HG03520 (cell line): Measurements from ENCODE around the gene UBE2G2.
"Not testable (repeated sequence)": the region's sequence is repeated elsewhere in the genome, so short reads cannot be mapped to it uniquely, and the experiment has no call there.

Experiments
- ATAC-seq: cut with Tn5 transposase; IDR thresholded peaks from one replicate; pipeline ENCODE4 v1.9.1; 2021; ENCODE audit warnings: mild to moderate bottlenecking, moderate library complexity; ENCODE audit not compliant: unreplicated experiment

The UBE2G2 gene

DNA sequence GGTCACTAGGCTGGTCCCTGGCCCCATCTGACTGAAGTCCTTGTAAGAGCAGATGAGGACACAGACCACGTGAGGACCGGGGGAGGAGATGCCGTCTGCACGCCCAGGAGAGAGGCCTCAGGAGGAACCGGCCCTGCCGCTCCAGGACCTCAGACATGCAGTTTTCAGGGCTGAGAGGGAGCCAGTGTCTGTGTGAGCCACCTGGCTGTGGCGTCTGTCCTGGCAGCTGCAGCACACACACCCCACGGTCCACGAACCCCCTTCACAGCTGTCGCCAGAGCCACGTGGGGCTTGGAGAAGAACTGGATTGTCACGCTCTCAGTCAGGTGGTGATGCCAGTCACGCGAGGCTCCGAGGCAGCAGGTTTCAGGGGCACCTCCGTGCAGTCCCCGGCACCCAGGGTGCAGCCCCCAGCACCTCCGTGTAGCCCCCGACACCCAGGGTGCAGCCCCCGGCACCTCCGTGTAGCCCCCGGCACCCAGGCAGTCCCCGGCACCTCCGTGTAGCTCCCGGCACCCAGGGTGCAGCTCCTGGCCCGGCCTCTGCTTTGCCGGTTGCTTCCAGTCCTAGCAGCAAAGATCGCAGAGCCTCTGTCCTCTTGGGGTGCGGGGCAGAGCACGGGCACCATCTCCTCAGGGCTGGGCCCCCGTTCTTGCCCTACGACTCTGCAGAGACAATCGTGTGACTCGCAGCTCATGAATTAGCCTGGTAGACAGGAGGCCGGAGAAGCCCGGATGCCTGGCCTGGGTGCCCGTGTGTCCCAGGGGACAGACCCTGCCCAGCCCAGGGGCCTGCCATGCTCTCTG, 35.2 kb upstream of the UBE2G2 start:
- ATAC-seq, result no peak

DNA sequence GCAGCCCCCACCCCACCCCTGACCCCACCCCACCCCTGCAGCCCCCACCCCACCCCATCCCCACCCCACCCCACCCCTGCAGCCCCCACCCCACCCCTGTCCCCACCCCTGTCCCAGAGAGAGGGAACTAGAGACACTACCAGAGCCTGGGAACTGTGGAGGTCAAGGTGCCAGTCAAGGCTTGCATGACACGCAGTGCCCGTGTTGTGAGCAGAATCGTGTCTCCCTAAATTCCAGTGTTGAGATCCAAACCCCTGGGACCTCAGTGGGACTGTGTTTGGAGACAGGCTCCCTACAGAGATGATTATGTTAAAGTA, 34.7 kb upstream of the UBE2G2 start:
- ATAC-seq, result no peak

DNA sequence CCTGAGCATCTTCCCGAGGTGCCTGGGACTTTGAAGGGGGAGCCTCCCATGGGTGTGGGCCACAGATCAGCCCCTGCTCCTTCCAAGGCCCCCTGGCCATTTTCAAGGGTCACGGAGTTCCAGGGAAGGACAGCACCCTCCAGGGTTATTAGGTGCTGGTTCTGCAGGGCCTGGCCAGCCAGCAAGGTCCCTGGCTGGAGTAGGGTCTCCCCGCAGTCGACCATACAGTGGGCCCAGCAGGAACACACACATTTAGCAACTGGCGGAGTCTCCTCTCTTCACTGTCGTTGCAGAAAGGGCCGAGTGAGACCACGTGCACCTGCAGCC, 34.0 kb upstream of the UBE2G2 start:
- ATAC-seq, result no peak

DNA sequence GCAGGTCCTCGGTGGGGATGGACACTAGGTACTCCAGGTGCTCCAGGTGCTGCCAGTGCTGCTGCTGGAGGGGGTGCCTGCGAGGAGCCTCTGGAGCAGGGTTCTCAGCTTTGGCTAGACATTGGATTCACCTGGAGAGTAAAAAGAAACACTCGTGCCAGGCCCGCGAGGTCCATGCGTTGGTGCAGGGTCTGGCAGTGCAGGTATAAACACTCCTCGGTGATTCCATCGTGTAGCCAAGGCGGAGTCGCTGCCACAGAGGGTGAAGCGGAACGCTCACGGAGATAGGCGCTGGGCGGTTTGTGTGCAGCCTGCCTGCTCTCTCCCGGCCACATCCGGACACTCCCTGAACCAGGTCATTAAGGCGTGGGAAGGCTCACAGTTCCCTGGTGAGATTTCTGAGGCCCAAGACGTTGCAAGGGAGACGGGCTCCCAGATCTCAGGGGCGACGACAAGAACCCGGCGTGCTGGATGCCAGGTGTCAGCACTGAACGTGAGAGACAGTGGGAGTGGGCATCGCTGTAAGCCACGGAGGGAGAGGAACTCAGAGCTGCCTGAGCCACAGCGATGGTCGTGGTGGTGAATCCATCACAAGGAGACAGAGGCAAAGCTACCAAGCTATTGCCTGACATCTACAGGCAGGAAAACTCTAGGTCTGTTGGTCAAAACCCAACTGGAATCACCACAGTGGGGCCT, 33.5 kb upstream of the UBE2G2 start:
- no peak for ATAC-seq

DNA sequence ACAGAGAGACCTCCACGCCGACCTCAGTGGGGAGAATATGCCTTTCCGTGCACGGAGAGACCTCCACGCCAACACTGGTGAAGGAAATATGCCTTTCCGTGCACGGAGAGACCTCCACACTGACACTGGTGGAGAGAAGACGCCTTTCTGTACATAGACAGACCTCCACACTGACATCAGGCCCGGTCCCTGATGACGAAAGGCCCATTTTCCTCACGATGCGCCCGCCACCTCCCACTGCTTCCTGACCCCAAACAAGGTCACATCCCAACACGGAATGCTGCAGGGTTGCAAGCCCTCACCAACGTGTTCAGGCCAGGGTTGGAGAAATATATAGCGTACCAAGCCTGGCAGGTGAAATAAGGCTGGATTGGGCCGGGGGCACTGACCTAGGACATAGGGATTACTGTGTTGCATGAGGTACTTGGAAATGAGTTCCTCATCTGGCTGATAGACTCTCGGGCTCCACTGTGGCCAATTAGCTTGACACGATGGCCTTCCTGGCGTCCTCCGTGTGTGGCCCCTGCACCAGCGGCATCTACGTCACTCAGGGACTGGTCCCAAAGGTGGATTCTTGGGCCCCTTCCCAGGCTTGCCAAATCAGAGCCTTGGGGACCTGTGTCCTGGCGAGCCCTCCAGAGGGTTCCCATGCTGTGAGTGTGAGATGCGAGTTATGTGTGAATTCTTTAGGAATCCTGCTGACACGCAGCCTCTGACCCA, 32.8 kb upstream of the UBE2G2 start:
- no peak for ATAC-seq

DNA sequence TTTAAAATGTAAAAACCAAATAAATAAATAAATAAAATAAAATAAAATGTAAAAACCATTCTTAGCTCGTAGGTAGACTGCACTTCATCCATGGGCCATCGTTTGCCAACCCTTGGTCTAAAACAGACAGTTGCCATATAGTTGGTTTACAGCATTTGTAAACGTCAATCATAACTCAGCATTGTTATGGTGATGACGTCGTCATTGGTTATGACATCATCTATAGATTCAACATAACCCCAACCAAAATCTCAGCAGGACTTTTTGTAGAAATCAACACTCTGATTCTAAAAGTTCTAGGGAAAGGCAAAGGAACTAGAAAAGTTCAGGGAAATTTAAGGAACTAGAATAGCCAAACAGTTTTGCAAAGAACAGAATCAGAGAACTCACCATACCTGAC, 32.0 kb upstream of the UBE2G2 start:
- ATAC-seq, result no peak

DNA sequence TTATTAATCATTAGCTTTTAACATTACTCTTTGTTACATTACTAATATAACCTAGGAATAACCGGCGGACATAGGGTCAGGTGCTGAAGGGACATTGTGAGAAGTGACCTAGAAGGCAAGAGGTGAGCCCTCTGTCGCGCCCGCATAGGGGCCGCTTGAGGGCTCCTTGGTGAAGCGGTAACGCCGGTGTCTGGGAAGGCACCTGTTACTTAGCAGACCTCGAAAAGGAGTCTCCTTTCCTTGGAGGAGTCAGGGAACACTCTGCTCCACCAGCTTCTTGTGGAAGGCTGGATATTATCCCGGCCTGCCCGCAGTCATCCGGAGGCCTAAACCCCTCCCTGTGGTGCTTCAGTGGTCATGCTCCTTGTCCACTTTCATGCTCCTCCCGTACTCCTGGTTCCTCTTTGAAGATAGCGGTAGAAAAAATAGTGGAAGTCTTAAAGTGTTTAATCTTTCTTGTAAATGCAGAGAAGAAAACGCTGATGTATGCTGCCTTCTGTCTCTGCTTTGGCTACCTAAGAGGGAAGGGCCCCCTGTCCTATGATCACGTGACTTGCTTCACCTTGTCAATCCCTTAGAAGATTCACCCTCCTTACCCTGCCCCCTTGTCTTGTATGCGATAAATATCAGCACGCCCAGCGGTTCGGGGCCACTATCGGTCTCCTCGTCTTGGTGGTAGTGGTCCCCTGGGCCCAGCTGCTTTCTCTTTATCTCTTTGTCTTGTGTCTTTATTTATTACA, 31.1 kb upstream of the UBE2G2 start:
- not testable (repeated sequence) for ATAC-seq

DNA sequence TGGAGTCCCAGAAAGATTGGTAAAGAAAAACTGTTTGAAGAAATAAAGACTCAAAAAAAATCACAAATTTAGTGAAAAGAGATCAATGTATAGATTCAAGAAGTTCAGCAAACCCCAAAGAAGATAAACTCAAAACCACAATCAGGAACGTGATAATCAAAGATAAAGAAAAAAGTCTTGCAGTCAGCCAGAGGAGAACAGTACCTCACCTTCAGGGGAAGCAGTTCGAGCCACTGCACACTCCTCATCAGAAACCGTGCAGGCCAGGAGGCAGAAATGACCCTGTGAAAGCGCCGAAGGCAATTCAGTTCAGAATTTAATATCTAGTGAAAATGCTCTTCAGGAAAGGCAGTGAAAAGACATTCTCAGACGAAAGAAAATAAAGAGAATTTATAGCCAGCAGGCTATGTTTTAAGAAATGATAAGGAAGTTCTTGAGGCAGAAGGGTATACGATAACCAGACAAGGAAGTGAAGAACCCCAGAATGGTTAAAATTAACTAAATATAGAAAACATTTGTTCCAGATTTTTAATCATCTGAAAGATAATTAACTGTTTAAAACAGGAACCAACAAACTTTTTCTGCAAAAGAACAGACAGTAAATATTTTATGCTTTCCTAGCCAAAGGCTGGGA, 29.7 kb upstream of the UBE2G2 start:
- ATAC-seq, result no peak

DNA sequence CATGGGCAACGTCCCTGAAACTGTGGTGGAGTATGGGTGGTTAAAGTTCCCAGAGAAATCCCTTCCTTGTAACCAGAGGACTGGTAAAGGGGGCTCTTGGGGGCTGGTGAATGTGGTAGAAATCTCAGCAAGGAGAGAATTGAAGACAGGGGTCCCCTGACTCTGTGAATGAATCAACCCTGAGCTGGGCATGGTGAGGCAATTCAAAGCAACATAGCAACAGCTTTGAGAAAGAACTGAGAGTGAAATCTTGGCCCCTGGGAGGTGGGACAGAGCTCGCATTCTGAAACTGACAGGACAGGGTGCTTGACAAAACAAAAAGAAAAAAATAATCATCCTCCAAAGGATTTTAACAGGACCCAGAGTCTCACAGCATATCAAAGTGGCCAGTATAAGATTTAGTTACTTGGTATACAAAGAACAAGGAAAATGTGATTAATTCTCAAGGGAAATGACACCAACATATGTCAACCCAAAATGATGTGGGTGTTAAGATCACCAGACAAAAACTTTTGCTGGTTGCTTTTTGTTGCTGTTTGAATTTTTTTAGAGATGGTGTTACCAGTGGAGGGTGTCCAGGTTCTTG, 28.0 kb upstream of the UBE2G2 start:
- ATAC-seq, result no peak

DNA sequence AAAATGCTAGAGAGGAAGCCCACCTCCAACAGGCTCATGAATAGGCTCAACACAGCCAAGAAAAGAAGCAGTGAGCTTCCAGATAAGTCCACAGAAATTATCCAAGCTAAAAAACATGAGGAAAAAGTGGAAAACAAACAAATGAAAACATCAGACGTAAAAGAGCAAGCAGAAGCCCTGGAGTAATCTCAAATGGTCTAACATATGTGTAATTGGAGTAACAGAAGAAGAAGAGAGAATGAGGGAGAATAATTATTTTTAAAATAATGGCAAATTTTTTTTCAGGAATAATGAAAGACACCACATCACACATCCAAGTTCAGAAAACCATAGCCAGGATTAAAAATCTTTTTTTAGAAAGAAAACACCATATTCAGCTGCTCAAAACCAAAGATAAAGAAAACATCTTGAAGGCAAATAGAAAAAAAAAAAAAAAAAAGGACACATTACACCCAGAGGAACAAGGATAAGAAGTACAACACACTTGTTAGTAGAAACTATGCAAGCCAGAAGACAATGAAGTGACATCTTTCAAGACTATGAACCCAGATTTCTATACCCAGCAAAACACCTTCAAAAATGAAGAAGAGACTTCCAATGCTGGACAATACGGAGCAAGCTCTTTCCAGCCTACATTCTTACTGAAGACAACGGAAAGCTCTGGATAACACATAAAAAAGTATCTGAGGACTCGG, 26.9 kb upstream of the UBE2G2 start:
- no peak for ATAC-seq

DNA sequence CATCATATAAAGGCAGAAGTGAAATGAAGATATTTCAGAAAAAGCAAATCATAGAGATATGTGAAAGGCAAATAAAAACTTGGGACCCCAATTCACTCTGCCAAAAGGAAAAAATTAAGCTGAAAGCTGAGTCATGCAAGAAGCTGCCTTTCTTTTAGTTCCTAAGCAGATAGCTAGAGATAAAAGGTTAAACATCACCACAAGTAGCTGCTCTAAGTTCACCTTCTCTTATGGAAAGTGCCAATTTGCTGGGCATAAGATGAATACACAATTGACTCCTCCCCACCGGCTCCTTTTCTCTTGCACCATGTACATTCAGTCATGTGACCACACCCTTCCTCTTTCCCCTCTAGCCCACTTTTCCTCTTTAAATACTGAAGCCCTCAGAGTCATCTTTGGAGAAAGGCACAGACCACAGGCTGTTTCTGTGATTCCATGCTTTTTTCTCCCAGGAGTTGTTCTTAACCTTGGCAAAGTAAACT, 21.6 kb upstream of the UBE2G2 start:
- ATAC-seq, result no peak

DNA sequence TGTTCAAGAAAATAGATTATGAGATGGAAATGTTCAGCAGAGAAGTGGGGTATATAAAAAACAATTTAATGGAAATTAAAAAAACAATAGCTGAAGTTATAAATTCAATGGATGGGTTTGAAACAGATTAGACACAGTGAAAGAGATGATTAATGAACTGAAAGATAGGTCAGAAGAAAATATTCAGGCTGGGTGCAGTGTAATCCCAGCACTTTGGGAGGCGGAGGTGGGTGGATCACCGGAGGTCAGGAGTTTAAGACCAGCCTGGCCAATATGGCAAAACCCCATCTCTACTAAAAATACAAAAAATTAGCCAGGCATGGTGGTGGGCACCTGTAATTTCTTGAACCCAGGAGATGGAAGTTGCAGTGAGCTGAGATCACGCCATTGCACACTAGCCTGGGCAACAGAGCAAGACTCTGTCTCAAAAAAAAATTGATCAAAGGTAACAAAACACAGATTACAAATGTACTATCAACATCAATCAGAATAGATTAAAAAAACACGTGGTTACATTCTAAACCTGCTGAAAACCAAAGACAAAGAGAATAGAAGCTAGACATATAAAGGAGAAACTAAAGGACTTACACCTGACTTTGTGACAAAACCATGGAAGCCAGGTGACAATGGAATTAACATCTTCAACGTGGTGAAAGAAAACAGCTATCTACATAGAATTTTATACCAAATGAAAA, 21.0 kb upstream of the UBE2G2 start:
- no peak for ATAC-seq

DNA sequence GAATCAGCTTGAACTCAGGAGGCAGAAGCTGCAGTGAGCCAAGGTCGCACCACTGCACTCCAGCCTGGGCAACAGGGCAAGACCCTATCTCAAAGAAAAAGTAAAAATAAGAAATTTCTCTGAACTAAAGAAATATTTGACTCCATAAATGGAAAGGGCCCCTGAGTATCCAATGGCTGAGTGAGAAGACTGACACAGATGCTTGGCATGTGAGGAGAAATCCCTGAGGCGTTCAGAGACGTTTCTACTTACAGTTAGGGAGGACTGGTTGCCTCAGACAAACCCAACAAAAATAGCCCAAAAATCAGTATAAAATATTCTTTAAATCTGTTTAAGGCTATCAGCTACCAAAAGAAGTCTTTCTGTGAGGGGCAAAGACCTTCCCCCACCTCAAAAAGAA, 19.2 kb upstream of the UBE2G2 start:
- ATAC-seq, result no peak

DNA sequence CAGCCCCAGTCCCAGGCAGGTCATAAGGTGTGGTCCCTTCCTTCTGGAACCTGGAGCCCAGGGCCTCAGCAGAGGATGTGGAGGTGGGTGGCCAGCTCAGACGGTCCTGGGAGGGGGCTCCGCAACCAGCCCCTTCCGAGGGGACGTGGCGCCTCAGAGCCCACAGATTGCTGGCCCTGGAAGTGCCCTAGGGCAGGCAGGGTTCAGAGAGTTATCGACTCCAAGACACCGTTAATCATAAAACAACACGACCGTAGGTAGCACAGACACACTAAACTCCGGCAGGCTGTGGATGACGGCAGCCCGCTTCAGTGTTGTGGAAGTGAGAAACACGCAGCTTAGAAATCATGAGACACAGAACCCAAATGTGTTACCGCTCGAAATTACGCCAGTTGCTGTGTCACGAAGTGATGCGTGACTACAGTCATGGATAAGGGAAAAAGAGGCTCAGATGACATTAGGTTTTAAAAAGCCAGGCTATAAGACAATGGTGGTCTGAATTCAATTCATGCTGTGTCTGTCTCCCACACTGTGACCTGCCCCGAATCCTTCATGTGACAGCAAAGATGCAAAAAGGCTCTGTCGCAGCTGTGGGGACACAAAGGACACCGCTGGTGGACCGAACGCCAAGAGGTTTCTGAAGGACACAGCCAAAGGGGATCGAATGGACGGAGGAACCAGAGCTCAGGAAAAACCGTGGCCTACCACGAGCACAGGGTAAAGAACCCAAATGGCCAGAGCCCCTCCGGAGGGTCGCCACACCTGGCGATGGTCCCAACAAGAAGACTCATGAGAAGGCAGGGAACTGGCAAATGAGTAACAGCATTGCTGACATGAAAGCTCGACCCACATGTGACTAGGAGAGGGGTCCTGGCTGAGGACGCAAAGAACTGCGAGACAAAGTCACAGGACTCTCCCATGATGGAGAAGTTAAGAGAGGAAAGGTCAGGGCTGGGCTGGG, 17.9 kb upstream of the UBE2G2 start:
- no peak for ATAC-seq

DNA sequence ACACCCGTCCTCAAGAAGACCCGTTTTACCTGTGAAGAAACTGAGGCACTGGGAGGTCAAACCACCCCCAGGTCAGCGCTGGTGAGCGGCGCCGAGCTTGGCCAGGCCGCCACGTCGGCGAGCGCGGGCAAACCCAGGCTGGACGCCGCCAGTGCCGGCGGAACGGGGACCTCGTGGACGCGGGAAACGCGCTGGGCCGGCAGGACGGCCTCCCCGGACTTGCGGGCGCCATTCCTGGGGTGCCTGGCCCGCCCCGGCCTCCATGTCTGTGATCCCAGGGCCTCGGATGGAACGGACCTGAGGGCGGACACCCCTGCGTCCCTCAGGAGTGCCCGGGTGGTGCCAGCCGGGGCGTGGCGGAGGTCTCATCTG, 17.0 kb upstream of the UBE2G2 start:
- no peak for ATAC-seq

DNA sequence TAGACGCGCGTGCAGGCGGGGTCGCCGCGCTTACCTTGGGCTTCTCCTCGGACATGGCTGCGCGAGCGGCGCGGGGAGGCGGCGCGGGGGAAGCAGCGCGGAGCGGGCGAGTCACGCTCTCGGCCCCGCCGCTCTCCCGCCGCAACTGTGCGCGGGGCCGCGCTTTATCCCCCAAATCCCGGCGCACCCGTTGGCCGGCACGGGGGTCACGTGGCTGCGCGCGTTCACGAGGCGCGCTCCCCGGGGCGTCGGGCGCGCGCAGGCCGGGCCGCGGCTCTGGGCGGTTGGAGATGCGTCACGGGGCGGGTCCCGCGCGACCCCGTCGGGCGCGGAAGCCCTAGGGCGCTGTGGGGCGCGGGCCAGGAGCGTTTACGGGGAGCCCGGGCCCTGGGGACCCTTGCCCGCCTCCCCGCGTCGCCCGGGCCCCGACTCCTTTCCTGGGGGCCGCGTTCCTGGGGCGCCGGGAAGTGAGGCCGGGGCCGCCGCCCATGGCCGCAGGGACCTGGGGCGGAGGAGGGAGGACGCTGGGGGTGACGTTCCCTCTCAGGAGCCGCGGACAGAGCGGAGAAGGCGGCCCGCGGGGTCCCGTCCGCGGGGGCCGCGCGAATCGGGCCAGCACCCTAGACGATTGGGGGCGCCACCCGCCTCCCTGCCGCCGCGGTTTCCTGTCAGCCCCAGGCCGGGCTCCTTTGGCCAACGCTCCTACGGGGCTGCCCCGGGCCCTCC, 16.5 kb upstream of the UBE2G2 start, which contains the start of gene SUMO3:
SUMO3 (minus strand) TSS at position 149 of the 726 bp plus-strand sequence; CDS start at position 55, 94 bp downstream.
- ATAC-seq, result peak; percentile 60

DNA sequence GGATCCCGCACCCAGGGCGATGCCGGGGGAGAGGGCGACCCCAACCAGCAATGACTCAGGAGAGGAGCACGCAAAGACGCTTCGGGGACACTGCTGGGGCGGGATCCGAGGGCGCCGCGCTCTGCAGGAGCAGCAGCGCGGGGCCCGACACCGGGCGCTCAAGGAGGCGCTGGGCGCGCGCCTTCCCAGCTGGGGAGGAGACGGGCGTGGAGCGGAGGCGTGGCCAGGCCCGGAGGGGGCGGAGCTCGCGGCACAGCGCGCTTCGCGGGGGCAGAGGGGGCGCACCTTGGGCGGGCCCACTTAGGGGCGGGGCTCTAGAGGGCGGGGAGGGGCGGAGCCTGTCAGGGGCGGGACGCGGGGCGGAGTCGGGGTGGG, 15.9 kb upstream of the UBE2G2 start:
- ATAC-seq, result peak; percentile 57
